Uterus (tissue), 4 donors: ENCODE results near the gene HERC4. TPM values are rescaled to one million over a fixed set of nuclear protein-coding genes. Genes with fewer than 3 reads are reported as not detected.

Experiments
- DNase-seq, 2 donors: peaks; one replicate each; pipeline ENCODE4 v3.0.0-alpha.2; 2019 to 2020
- H3K27ac ChIP-seq, 2 donors: fragments of 200-600 bp; sonication (generic); 1 replicate in 1 of 2; 2 replicates in 1 of 2; pipeline ENCODE4 v1.5.1; 2016 to 2018
- H3K27me3 ChIP-seq, 2 donors: fragments of 200-600 bp; sonication (generic); one replicate each; pipeline ENCODE4 v1.5.1; 2018 to 2019; ENCODE audit warnings: control low read depth in 1 of 2
- H3K36me3 ChIP-seq, 2 donors: fragments of 200-600 bp; sonication (generic); one replicate each; pipeline ENCODE4 v1.5.1; 2019; ENCODE audit warnings: control low read depth in 1 of 2
- H3K4me1 ChIP-seq, 2 donors: fragments of 200-600 bp; sonication (generic); one replicate each; pipeline ENCODE4 v1.5.1; 2018 to 2019; ENCODE audit warnings: control low read depth in 1 of 2
- H3K4me3 ChIP-seq, 2 donors: fragments of 200-600 bp; sonication (generic); 1 replicate in 1 of 2; 2 replicates in 1 of 2; pipeline ENCODE4 v1.5.1; 2018 to 2019; ENCODE audit warnings: mild to moderate bottlenecking in 1 of 2
- H3K9me3 ChIP-seq, 2 donors: fragments of 200-600 bp; sonication (generic); one replicate each; pipeline ENCODE4 v1.5.1; 2019; ENCODE audit warnings: control low read depth in 1 of 2
- POLR2A ChIP-seq, 2 donors: fragments of 450-650 bp; IDR thresholded peaks; one replicate each; pipeline ENCODE4 v1.6.1; 2016; ENCODE audit warnings: antibody characterized with exemption in 2 of 2, mild to moderate bottlenecking in 1 of 2, moderate library complexity in 1 of 2
- intact Hi-C: fragments of 100-400 bp; cut with DNase I; formaldehyde crosslinking; loops from one replicate; pipeline ENCODE4 v1.15.1; 2023; ENCODE audit warnings: low total_unique reads
- total RNA-seq, 4 donors: library from RNA; depleted of rRNA in 3 of 4; stranded (reverse); fragments of >200 nt in 3 of 4; gene quantifications; one replicate each; pipeline versions ENCODE4 v1.1.0 to v1.2.4, GENCODE V29; 2014 to 2023
- TF ChIP-seq, protein P1 (sequence below), 4 experiments: fragments of 200-600 bp in 2 of 4; fragments of 450-650 bp in 2 of 4; sonication (generic) in 2 of 4; IDR thresholded peaks; one replicate each; pipeline ENCODE4 v1.5.1; 2016 to 2019; ENCODE audit warnings: antibody characterized with exemption in 4 of 4, mild to moderate bottlenecking in 2 of 4, moderate library complexity in 1 of 4
- donor health status: DM: yes; HTN: yes; CAD: no.

The HERC4 gene
- total RNA-seq, 4 donors from 2014 or later: 31.8 to 119 (median 56.2) TPM

GRCh38 chr10:68047554-68048327, 27.3 kb downstream of the HERC4 start:
- TF ChIP-seq POLR2A (IDR thresholded peaks at IDR 0.05): no peak
- Histone ChIP-seq H3K4me3 (no peak overlapping the region), H3K36me3 (no peaks in the 10 kb centered on the region), H3K4me1 (no peaks in the 10 kb centered on the region), H3K27me3 (no peaks in the 10 kb centered on the region), H3K27ac (no peak overlapping the region), H3K9me3 (no peaks in the 10 kb centered on the region)
- intact Hi-C loops: no loop called here
- DNase-seq: no peak

DNA sequence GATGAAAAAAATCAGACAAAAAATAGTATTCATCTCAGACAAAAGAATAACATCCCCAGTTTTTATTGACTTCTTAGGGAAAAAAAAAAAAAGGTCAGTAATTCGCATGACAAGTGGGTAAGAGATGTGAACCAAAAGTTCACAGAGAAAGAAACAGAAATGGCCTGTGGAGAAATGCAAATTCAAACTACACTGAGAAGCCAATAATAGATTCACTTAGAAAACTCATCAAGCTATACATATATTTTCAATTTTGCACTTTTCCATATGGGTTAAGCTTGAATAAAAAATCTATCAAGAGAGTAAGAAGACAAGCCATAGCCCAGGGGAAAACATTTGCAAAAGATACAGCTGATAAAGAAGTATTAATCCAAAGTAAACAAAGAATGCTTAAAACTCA, 28.0 kb downstream of the HERC4 start:
- Histone ChIP-seq H3K36me3 (no peaks in the 10 kb centered on the region), H3K27ac (no peak overlapping the region), H3K27me3 (no peaks in the 10 kb centered on the region), H3K9me3 (no peaks in the 10 kb centered on the region), H3K4me3 (no peak overlapping the region), H3K4me1 (no peaks in the 10 kb centered on the region)
- intact Hi-C loops: no loop called here
- DNase-seq: no peak
- TF ChIP-seq, protein P1, sequence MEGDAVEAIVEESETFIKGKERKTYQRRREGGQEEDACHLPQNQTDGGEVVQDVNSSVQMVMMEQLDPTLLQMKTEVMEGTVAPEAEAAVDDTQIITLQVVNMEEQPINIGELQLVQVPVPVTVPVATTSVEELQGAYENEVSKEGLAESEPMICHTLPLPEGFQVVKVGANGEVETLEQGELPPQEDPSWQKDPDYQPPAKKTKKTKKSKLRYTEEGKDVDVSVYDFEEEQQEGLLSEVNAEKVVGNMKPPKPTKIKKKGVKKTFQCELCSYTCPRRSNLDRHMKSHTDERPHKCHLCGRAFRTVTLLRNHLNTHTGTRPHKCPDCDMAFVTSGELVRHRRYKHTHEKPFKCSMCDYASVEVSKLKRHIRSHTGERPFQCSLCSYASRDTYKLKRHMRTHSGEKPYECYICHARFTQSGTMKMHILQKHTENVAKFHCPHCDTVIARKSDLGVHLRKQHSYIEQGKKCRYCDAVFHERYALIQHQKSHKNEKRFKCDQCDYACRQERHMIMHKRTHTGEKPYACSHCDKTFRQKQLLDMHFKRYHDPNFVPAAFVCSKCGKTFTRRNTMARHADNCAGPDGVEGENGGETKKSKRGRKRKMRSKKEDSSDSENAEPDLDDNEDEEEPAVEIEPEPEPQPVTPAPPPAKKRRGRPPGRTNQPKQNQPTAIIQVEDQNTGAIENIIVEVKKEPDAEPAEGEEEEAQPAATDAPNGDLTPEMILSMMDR (IDR thresholded peaks at IDR 0.05): no peak
- no peak for TF ChIP-seq POLR2A (IDR thresholded peaks at IDR 0.05)

DNA sequence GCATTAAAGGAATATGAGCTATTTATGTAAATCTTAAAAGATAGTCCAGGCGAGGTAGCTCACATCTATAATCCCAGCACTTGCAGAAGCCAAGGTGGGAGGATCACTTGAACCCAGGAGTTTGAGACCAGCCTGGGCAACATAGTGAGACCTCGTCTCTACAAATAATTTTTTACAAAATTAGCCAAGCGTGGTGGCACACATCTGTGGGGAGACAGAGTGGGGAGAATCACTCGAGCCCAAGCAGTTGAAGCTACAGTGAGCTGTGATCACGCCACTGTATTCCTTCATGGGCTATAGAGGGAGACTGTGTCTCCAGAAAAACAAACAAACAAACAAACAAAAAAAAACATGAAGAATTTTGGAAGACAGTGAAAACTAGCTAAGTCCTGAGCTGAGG, 28.4 kb downstream of the HERC4 start:
- intact Hi-C loops: no loop called here
- no peak for DNase-seq
- no peaks in the 10 kb centered on the region for H3K9me3 ChIP-seq
- no peak overlapping the region for H3K27ac ChIP-seq
- no peaks in the 10 kb centered on the region for H3K27me3 ChIP-seq
- H3K4me3 ChIP-seq: no peak overlapping the region
- H3K36me3 ChIP-seq: no peaks in the 10 kb centered on the region
- no peak for TF ChIP-seq POLR2A (IDR thresholded peaks at IDR 0.05)
- TF ChIP-seq, protein P1 (IDR thresholded peaks at IDR 0.05): no peak
- H3K4me1 ChIP-seq: no peaks in the 10 kb centered on the region

DNA sequence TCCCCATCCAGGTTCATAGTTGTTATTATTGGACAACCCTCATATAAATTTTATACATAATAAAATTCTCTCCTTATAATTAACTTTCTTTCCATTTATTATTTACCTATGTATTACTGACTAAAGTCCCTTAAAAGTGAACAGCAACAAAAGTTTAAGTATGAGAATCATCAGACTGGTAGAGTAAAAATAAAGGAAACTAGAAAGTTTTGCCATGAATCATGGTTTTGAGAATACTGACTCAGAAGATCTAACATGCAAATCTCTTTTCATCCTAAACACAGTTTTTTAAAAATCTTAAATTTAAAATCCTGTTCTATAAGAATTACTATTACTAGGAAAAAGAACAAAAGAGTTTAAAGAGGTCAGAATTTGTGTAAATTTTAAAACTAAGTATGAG, 32.1 kb downstream of the HERC4 start:
- intact Hi-C loops: no loop called here
- H3K4me1 ChIP-seq: no peaks in the 10 kb centered on the region
- H3K4me3 ChIP-seq: no peak overlapping the region
- no peak overlapping the region for H3K27ac ChIP-seq
- TF ChIP-seq, protein P1 (IDR thresholded peaks at IDR 0.05): no peak
- TF ChIP-seq POLR2A (IDR thresholded peaks at IDR 0.05): no peak
- DNase-seq: no peak
- H3K27me3 ChIP-seq: no peaks in the 10 kb centered on the region
- no peaks in the 10 kb centered on the region for H3K9me3 ChIP-seq
- H3K36me3 ChIP-seq: no peaks in the 10 kb centered on the region

- TF ChIP-seq POLR2A (IDR thresholded peaks at IDR 0.05): no peak
- TF ChIP-seq, protein P1 (IDR thresholded peaks at IDR 0.05): no peak
- H3K4me1 ChIP-seq: no peaks in the 10 kb centered on the region
- H3K27ac ChIP-seq: no peak overlapping the region
- intact Hi-C loops: no loop called here
- H3K9me3 ChIP-seq: no peaks in the 10 kb centered on the region
- H3K27me3 ChIP-seq: no peaks in the 10 kb centered on the region
- DNase-seq: no peak
- no peak overlapping the region for H3K4me3 ChIP-seq
- H3K36me3 ChIP-seq: no peaks in the 10 kb centered on the region
These were observed 43.0 kb downstream of the HERC4 start for GRCh38 chr10:68032113-68032512.
